Activated T-cell treated with anti-CD3 and anti-CD28 coated beads for 4 hours (primary cell): Measurements from ENCODE around the gene CMC1.
A peak's percentile ranks its signal among the peaks of the same experiment; 100 is the strongest.

Source experiments
- DNase-seq: peaks from one replicate; pipeline ENCODE4 v3.0.0-alpha.2; 2020

CMC1 gene

GRCh38 chr3:28308196-28308595, 66.8 kb downstream of the CMC1 start:
- DNase-seq: no peak

GRCh38 chr3:28315711-28316110, 74.3 kb downstream of the CMC1 start:
- no peak for DNase-seq

GRCh38 chr3:28316226-28316625, 74.8 kb downstream of the CMC1 start:
- no peak for DNase-seq

- no peak for DNase-seq
These were observed 76.1 kb downstream of the CMC1 start for GRCh38 chr3:28317438-28318022.

- DNase-seq: no peak
These were observed 79.6 kb downstream of the CMC1 start for GRCh38 chr3:28320981-28321380.

GRCh38 chr3:28322464-28322863, 81.0 kb downstream of the CMC1 start:
- DNase-seq: no peak

- no peak for DNase-seq
These were observed 85.1 kb downstream of the CMC1 start for GRCh38 chr3:28326458-28326926.

GRCh38 chr3:28328188-28329151, 87.1 kb downstream of the CMC1 start:
- no peak for DNase-seq

- DNase-seq: no peak
These were observed 93.1 kb downstream of the CMC1 start for GRCh38 chr3:28334552-28334951.

- no peak for DNase-seq
These were observed 93.8 kb downstream of the CMC1 start for GRCh38 chr3:28335246-28335645.

- DNase-seq: no peak
These were observed 95.8 kb downstream of the CMC1 start for GRCh38 chr3:28337230-28337629.

GRCh38 chr3:28343144-28343543, 101.7 kb downstream of the CMC1 start:
- no peak for DNase-seq

- DNase-seq: no peak
These were observed 104.3 kb downstream of the CMC1 start for GRCh38 chr3:28345690-28346089.

- no peak for DNase-seq
These were observed 106.2 kb downstream of the CMC1 start for GRCh38 chr3:28347374-28348264.

- no peak for DNase-seq
These were observed 106.8 kb downstream of the CMC1 start for GRCh38 chr3:28348265-28348628.

GRCh38 chr3:28348629-28349468, 107.4 kb downstream of the CMC1 start, which contains the start of the genes AZI2 and ZCWPW2:
AZI2 (minus strand) TSS chr3:28348824; CDS start chr3:28340617, 8,207 bp downstream.
ZCWPW2 (plus strand) TSS chr3:28348721; CDS start chr3:28413069, 64,348 bp downstream.
- DNase-seq: peak; percentile 89

- no peak for DNase-seq
These were observed 108.1 kb downstream of the CMC1 start for GRCh38 chr3:28349469-28350000.
